HT-29 (cell line): Measurements from ENCODE around the gene YTHDF2. TPM values are rescaled to one million over a fixed set of nuclear protein-coding genes. Genes with fewer than 3 reads are reported as not detected.
A peak's percentile ranks its signal among the peaks of the same experiment; 100 is the strongest.
"Not testable (repeated sequence)": the region's sequence is repeated elsewhere in the genome, so short reads cannot be mapped to it uniquely, and the experiment has no call there.

ENCODE experiments used
- DNase-seq: peaks from one replicate; pipeline ENCODE4 v3.0.0-alpha.2; 2015; ENCODE audit warnings: low spot score
- total RNA-seq: library from RNA; depleted of rRNA; stranded (reverse); fragments of >200 nt; shearing (Covaris generic); gene quantifications from 2 replicates; pipeline ENCODE4 v1.2.3, GENCODE V29; 2014; rRNA removed

Gene YTHDF2
- total RNA-seq, result 45.5 and 46.6 TPM in 2 replicates

DNA sequence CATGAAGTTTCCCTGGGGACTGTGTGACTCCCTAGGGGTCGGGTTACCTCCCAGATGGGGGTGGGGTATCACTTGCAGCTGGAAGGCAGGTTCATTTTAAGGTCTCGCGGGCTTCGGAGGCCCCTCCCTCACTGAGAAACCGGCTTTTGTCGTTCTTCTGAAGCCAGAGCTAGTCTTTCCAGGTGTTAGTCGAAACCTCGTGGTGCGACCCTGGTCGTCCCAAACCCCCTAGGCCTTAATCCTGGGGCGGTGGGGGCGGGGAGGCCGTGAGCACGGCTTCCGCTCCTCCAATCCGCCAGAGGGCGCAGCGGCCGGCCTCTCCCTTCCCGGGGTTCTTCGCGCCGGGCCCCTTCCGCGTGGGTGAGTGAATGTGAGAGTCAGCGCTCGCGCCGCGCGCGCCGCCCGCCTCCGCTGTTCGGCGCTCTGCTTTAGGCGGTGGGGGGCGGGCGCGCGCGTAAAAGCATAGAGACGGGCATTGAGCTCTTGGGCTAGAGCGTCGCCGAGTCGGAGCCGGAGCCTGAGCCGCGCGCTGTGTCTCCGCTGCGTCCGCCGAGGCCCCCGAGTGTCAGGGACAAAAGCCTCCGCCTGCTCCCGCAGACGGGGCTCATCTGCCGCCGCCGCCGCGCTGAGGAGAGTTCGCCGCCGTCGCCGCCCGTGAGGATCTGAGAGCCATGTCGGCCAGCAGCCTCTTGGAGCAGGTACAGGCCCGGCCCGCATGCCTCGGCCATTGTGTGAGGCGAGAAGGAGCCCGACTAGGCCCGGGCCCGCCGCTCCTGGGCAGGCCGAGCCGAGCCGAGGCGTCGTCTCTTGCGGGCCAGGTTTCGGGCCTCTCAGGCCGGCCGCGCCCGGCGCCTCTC, at the start of gene YTHDF2:
Gene YTHDF2 (plus strand): TSS at position 491 of the 857 bp plus-strand sequence. CDS start 181 bp downstream, at position 672.
- peak; percentile 97 for DNase-seq

DNA sequence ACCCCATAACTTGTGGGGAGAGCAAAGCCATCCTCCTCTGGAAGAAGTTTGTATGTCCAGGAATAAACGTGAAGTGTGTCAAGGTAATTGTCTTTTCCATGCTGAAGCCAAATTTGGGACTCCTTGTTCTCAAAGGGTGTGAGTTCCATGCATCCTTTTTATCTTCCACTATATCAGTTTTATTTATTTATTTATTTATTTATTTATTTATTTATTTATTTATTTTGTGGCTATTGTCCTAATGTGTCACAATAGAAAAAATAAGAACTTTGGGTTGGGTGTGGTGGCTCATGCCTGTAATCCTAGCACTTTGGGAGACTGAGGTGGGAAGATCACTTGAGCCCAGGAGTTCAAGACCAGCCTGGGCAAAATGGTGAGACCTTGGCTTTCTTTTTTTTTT, 45.1 kb upstream of the YTHDF2 start:
- not testable (repeated sequence) for DNase-seq

GRCh38 chr1:28703629-28704028, 33.1 kb upstream of the YTHDF2 start:
- no peak for DNase-seq

DNA sequence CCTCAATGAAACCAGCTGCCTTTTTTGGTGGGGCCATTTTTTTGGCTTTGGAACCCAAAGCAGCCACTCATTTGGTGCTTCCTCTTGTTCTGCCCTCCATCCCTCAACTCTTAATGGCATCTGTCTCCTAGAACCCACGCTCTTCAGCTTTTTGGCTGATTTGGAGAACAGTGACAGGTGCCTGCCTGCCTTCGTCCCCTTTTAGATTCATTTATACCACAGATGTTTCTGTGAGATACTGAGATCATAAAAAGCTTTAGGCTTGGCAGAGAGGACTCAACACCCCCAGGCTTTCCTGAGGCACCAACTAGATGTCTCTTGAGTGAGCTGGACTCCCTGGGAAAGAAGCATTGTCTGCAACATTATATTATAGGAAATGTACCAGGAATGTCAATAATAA, 20.4 kb upstream of the YTHDF2 start:
- DNase-seq, result no peak

- DNase-seq, result no peak
Measured at GRCh38 chr1:28718166-28718565, 18.6 kb upstream of the YTHDF2 start.

DNA sequence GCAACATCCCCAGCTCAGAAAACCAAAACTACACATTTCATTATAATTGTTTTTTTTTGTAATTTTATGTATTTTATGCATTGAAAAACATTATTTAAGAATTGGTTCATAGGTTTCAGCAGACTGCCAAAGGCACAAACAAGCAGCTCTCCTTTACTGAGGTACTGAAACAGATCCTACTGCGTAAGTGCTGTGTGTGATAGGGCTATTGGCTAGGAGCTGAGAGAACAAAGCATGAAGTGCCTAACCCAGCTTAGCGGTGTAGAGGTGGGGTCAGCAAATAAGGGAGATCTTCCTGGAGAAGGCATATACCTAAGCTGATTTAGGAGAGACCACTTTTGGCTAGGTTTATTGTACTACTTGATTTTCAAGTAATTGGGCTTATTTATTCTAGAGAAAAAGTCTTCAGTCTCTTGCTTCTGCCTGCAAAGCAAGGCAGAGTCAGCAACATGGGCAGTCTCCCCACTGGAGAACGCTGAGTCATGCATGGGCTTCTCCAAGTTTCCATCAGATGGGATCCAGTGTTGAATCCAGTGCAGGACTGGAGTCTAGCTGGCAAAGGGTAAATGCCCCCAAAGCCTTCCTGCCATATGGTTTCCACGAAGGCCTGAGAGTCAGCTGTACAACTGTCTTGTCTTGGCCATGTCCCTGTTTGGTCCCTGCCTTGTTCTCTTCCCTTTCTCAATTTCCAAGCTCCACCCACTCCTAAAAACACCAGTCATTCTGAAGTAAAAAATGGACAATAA, 18.0 kb upstream of the YTHDF2 start:
- DNase-seq, result no peak

DNA sequence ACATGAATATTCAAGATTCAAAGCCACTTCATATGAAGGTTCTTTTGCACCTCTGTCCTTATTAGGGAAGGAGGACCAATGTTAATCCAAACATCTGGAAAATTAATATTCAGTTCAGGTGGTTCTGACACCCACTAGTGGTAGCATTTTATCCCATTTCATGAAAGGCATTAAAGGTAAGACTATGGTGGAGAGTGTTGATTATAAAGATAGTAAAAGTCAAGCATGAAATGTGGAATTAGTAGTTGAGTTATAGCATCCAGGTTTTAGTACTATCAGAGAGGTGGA, 17.5 kb upstream of the YTHDF2 start:
- no peak for DNase-seq

DNA sequence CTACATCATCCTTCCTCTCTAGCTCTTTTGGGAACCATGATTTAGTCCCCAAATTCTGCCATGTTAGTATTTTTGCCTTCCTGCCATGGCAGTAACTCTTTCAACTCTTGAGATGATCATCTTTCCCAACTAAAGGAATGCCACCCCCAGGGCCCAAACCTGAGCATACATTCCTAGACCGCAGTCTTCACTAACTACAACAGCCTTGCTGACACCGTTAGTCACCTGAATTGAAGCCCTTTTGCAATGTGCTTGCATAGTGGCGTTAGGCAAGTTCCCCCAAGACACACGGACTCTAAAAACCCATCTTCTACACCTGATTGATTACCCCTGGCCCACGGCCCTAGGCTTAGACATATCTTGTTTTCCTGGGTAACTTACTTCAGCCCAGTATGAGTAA, 16.4 kb upstream of the YTHDF2 start:
- DNase-seq, result no peak

DNA sequence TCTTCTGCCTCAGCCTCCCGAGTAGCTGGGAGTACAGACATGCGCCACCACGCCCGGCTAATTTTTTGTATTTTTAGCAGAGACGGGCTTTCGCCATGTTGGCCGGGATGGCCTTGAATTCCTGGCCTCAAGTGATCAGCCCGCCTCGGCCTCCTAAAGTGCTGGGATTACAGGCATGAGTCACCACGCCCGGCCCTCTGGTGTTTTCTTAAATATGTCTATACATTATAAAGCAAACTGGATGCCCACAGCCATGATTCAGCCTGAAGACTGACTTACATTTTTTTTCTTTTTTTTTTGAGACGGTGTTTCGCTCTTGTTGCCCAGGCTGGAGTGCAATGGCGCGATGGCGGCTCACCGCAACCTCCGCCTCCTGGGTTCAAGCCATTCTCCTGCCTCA, 14.8 kb upstream of the YTHDF2 start:
- not testable (repeated sequence) for DNase-seq

DNA sequence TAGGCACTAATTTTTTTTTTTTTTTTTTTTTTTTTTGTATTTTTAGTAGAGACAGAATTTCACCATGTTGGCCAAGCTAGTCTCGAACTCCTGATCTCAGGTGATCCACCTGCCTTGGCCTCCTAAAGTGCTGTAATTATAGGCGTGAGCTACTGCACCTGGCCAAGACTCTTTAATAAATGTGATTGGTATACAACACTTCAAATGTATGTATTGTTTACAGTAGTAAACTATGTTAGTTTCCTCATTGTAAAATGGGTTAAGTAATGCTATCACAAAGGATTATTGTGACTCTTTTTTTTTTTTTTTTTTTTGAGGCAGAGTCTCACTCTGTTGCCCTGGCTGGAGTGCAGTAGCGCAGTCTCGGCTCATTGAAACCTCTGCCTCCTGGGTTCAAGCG, 11.4 kb upstream of the YTHDF2 start:
- not testable (repeated sequence) for DNase-seq

DNA sequence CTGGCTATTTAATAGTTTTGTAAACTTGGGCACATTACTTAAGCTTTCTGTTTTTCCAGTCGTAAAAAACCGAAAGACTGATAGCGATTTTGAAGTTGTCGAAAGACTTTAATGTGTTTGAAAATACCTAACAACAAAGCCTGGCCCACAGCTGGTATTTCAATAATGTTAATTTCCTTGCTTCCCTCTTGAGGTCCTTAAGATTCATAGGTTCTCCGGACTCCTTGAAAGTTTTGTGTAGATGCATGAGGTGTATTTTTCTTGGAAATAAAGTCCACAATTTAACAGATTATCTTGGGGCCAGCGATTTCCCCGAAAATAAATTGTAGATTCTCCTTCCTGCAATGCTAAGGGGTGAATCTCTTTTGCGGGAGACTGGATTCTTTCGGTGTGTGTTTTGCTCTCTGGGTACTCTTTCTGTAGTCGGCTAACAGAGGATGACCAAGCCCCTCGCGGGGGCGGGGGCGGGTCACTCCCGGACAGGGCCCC, 735 bp upstream of the YTHDF2 start:
- no peak for DNase-seq

- DNase-seq, result peak; percentile 66
Measured at GRCh38 chr1:28737307-28738132, 780 bp downstream of the YTHDF2 start.

- DNase-seq, result no peak
Measured at GRCh38 chr1:28740118-28740517, 3.4 kb downstream of the YTHDF2 start.

GRCh38 chr1:28744184-28744583, 7.4 kb downstream of the YTHDF2 start:
- no peak for DNase-seq

- DNase-seq, result no peak
Measured at GRCh38 chr1:28745653-28746173, 9.0 kb downstream of the YTHDF2 start.

GRCh38 chr1:28750330-28750729, 13.6 kb downstream of the YTHDF2 start:
- no peak for DNase-seq

GRCh38 chr1:28750771-28751294, 14.1 kb downstream of the YTHDF2 start:
- not testable (repeated sequence) for DNase-seq

GRCh38 chr1:28751315-28752060, 14.7 kb downstream of the YTHDF2 start:
- no peak for DNase-seq

- no peak for DNase-seq
Measured at GRCh38 chr1:28755701-28756100, 19.0 kb downstream of the YTHDF2 start.

- DNase-seq, result no peak
Measured at GRCh38 chr1:28756846-28757245, 20.1 kb downstream of the YTHDF2 start.

GRCh38 chr1:28758420-28758819, 21.7 kb downstream of the YTHDF2 start:
- DNase-seq, result no peak
